Endothelial cell of umbilical vein (primary cell): ENCODE measurements around the gene SGK1. TPM values are rescaled to one million over a fixed set of nuclear protein-coding genes. Genes with fewer than 3 reads are reported as not detected.

Source experiments
- BruUV-seq: library from RNA; stranded (reverse); fragments of 400-500 nt; replicated peaks from 2 replicates; lab custom pipeline; 2021; lab: Mats Ljungman, UMichigan
- CTCF ChIA-PET: fragments of 300-600, 350-600 bp; sonication (Branson Sonifier 250); formaldehyde crosslinking; loops from one replicate; lab custom pipeline; 2021; ENCODE audit warnings: antibody characterized with exemption, inconsistent platforms; lab: Charles Lee
- POLR2A ChIA-PET: fragments of 300-600, 350-600 bp; sonication (Branson Sonifier 250); formaldehyde crosslinking; loops from one replicate; lab custom pipeline; 2021; ENCODE audit warnings: antibody characterized with exemption, inconsistent platforms; lab: Charles Lee
- DNase-seq: peaks from one replicate; pipeline ENCODE4 v3.0.0-alpha.2; 2011; ENCODE audit warnings: low read depth, low spot score
- FAIRE-seq: peaks from 2 replicates; lab custom pipeline; 2011; peaks lifted over from hg19 to GRCh38; lab: Jason Lieb, UNC
- H2AFZ ChIP-seq: 2 replicates; pipeline ENCODE4 v1.6.0; 2012; ENCODE audit warnings: low read depth, low read length, control low read depth, inconsistent platforms
- H3K27ac ChIP-seq: 2 replicates; pipeline ENCODE4 v1.5.1; 2011; ENCODE audit warnings: low read depth, mild to moderate bottlenecking, control low read depth, low read length, moderate library complexity; ENCODE audit not compliant: insufficient read depth
- H3K27me3 ChIP-seq, 2 experiments: 2 replicates each; pipeline versions ENCODE4 v1.6.0 to v1.6.1; 2011; ENCODE audit warnings: low read length in 2 of 2, mixed read lengths in 1 of 2; ENCODE audit not compliant: control insufficient read depth in 2 of 2, insufficient read depth in 2 of 2
- H3K36me3 ChIP-seq, 2 experiments: 2 replicates in 1 of 2; 3 replicates in 1 of 2; pipeline ENCODE4 v1.5.1; 2011; ENCODE audit warnings: low read length in 2 of 2, mild to moderate bottlenecking in 1 of 2, moderate library complexity in 1 of 2; ENCODE audit not compliant: control insufficient read depth in 2 of 2, insufficient read depth in 2 of 2; ENCODE audit errors: extremely low read depth in 1 of 2
- H3K4me1 ChIP-seq: 3 replicates; pipeline ENCODE4 v1.5.1; 2011; ENCODE audit warnings: mild to moderate bottlenecking, low read length; ENCODE audit not compliant: control insufficient read depth, insufficient read depth; ENCODE audit errors: extremely low read depth
- H3K4me2 ChIP-seq: 2 replicates; pipeline ENCODE4 v1.6.1; 2011; ENCODE audit warnings: low read length, control low read depth, mixed read lengths; ENCODE audit not compliant: insufficient read depth
- H3K4me3 ChIP-seq, 3 experiments: fragments of 200-600 bp in 1 of 3; sonication (generic), shearing (Covaris generic) in 1 of 3; replicated peaks in 1 of 3; 2 replicates each; pipeline ENCODE4 v1.5.1; 2011 to 2016; ENCODE audit warnings: control low read depth in 3 of 3, low read length in 3 of 3, mild to moderate bottlenecking in 2 of 3, inconsistent platforms in 1 of 3, low read depth in 1 of 3, moderate library complexity in 1 of 3; ENCODE audit not compliant: insufficient read depth in 1 of 3
- H3K79me2 ChIP-seq: 2 replicates; pipeline ENCODE4 v1.6.0; 2012; ENCODE audit warnings: low read length, inconsistent platforms; ENCODE audit not compliant: control insufficient read depth, insufficient read depth
- H3K9ac ChIP-seq: replicated peaks from 2 replicates; pipeline ENCODE3; 2011; ENCODE audit warnings: low read length, control low read depth; ENCODE audit not compliant: insufficient read depth; ENCODE audit errors: extremely low read depth
- H3K9me1 ChIP-seq: replicated peaks from 3 replicates; pipeline ENCODE4 v1.6.0; 2011; ENCODE audit warnings: mild to moderate bottlenecking, low read length; ENCODE audit not compliant: control insufficient read depth, insufficient read depth; ENCODE audit errors: extremely low read depth
- H3K9me3 ChIP-seq: replicated peaks from 2 replicates; pipeline ENCODE4 v1.5.1; 2012; ENCODE audit warnings: low read length, inconsistent platforms; ENCODE audit not compliant: control insufficient read depth, insufficient read depth
- H4K20me1 ChIP-seq: replicated peaks from 2 replicates; pipeline ENCODE3; 2011; ENCODE audit warnings: mild to moderate bottlenecking, low read length; ENCODE audit not compliant: control insufficient read depth, insufficient read depth; ENCODE audit errors: extremely low read depth
- CTCF ChIP-seq, 2 donors: IDR thresholded peaks; 1 replicate in 1 of 2; 2 replicates in 1 of 2; pipeline ENCODE4 v1.5.1; 2011; ENCODE audit warnings: low read length in 2 of 2, mild to moderate bottlenecking in 2 of 2, moderate library complexity in 2 of 2, control low read depth in 1 of 2, inconsistent platforms in 1 of 2, low read depth in 1 of 2; ENCODE audit not compliant: insufficient read depth in 1 of 2; ENCODE audit errors: extremely low read depth in 1 of 2
- EZH2 ChIP-seq: IDR thresholded peaks from 2 replicates; pipeline ENCODE4 v1.6.1; 2012; ENCODE audit warnings: borderline replicate concordance, low read depth, mild to moderate bottlenecking, moderate library complexity, low read length, inconsistent platforms; ENCODE audit not compliant: severe bottlenecking
- FOS ChIP-seq: IDR thresholded peaks from 2 replicates; pipeline ENCODE4 v1.6.1; 2011; ENCODE audit warnings: mild to moderate bottlenecking, low read length, moderate library complexity, borderline replicate concordance; ENCODE audit not compliant: insufficient read depth
- GATA2 ChIP-seq: IDR thresholded peaks from 2 replicates; pipeline ENCODE4 v1.7.0; 2011; ENCODE audit warnings: low read depth, mild to moderate bottlenecking, moderate library complexity, mixed read lengths, low read length; ENCODE audit not compliant: insufficient read length, insufficient read depth
- JUN ChIP-seq: IDR thresholded peaks from 2 replicates; pipeline ENCODE4 v1.6.1; 2011; ENCODE audit warnings: borderline replicate concordance, low read depth; ENCODE audit not compliant: insufficient read length, insufficient read depth
- MAX ChIP-seq: IDR thresholded peaks from 2 replicates; pipeline ENCODE4 v1.6.1; 2011; ENCODE audit not compliant: insufficient read depth, insufficient read length
- POLR2AphosphoS5 ChIP-seq: IDR thresholded peaks from 2 replicates; pipeline ENCODE4 v1.6.1; 2012; ENCODE audit warnings: low read depth, mild to moderate bottlenecking, control low read depth, low read length, moderate library complexity; ENCODE audit not compliant: insufficient read depth
- dilution Hi-C: fragments of 300-500 bp; cut with MboI; formaldehyde crosslinking; loops from one replicate; pipeline ENCODE4 v1.15.0; 2019; ENCODE audit warnings: low sequenced_read_pairs; ENCODE audit not compliant: extremely low pct_ligation_motif_present
- intact Hi-C: fragments of 100-400 bp; cut with micrococcal nuclease; formaldehyde crosslinking; loops from one replicate; pipeline ENCODE4 v1.10.0; 2022
- polyA plus RNA-seq, 4 experiments: library from polyadenylated mRNA; depleted of rRNA in 3 of 4; stranded (reverse) in 3 of 4; unstranded in 1 of 4; fragments of >200 nt; gene quantifications; 2 replicates each; pipeline versions ENCODE4 v1.2.1 to v1.2.3, GENCODE V29; 2011 to 2012; ENCODE audit warnings: missing spikeins in 1 of 4
- total RNA-seq: library from RNA; stranded (reverse); gene quantifications from 2 replicates; pipeline ENCODE4 v1.2.3, GENCODE V29; 2021

SGK1 gene
- total and polyA plus RNA-seq, 2 donors (not counting 3 experiments of a cell fraction or from before 2014, with no cell fraction given): 121 to 128 TPM

- Histone ChIP-seq H3K4me2 (no peak overlapping the region), H2AFZ (no peak overlapping the region), H3K27ac (no peak overlapping the region), H3K9me3 (no peaks in the 10 kb centered on the region), H4K20me1 (no peaks in the 10 kb centered on the region), H3K27me3 (no peaks in the 10 kb centered on the region), H3K4me3 (no peak overlapping the region), H3K9me1 (no peaks in the 10 kb centered on the region), H3K4me1 (no peaks in the 10 kb centered on the region), H3K36me3 (no peaks in the 10 kb centered on the region), H3K9ac (no peak overlapping the region), H3K79me2 (no peaks in the 10 kb centered on the region)
- ChIA-PET POLR2A (no interaction called here), CTCF (interaction anchor here (1.0 kb wide), 1 partner anchor 14 kb away, joined by 6 read pairs; no protein-coding TSS in a partner anchor)
- intact Hi-C loops: no loop called here
- FAIRE-seq: no peak
- dilution Hi-C loops: no loop called here
- no TSS peak for BruUV-seq
- no peak for DNase-seq
- TF ChIP-seq EZH2 (no peak), CTCF (IDR thresholded peaks at IDR 0.05; ENCODE audit: extremely low read depth in 1 of 2, insufficient read depth in 1 of 2, low read depth in 1 of 2, low read length in 2 of 2) (no peak), JUN (no peak), MAX (no peak), POLR2AphosphoS5 (no peak), FOS (no peak), GATA2 (no peak)
Observed at GRCh38 chr6:134258849-134259306, 59.0 kb downstream of the SGK1 start.
